T-helper 2 cell treated with Interferon-gamma antibody and Interleukin-4, amounts not matched to agents 5 μg/mL and 100 μg/mL, for 36 hours (primary cell): Measurements from ENCODE around the gene ERG.

ENCODE experiments used
- DNase-seq: peaks from one replicate; pipeline ENCODE4 v3.0.0; 2021; ENCODE audit warnings: low spot score
- H3K27ac Mint-ChIP-seq: one replicate; pipeline ENCODE4 v1.8.0; 2021; ENCODE audit warnings: mild to moderate bottlenecking, mixed read lengths
- H3K27me3 Mint-ChIP-seq: one replicate; pipeline ENCODE4 v1.8.0; 2021; ENCODE audit warnings: low read depth, mixed read lengths
- H3K36me3 Mint-ChIP-seq: one replicate; pipeline ENCODE4 v1.8.0; 2021; ENCODE audit warnings: low read depth, mixed read lengths
- H3K4me1 Mint-ChIP-seq: one replicate; pipeline ENCODE4 v1.8.0; 2021; ENCODE audit warnings: low read depth, mixed read lengths
- H3K4me3 Mint-ChIP-seq: one replicate; pipeline ENCODE4 v1.8.0; 2022; ENCODE audit warnings: mild to moderate bottlenecking, moderate library complexity, mixed read lengths
- H3K9me3 Mint-ChIP-seq: one replicate; pipeline ENCODE4 v1.8.0; 2021; ENCODE audit warnings: mixed read lengths

Gene ERG

GRCh38 chr21:38380481-38381137, 117.7 kb downstream of the ERG start:
- H3K36me3 Mint-ChIP-seq: peaks cover 3% of the 10 kb centered on the region
- peaks cover 36% of the 10 kb centered on the region for H3K27me3 Mint-ChIP-seq
- no peak overlapping the region for H3K27ac Mint-ChIP-seq
- peaks cover 7% of the 10 kb centered on the region for H3K4me1 Mint-ChIP-seq
- H3K4me3 Mint-ChIP-seq: no peak overlapping the region
- no peak for DNase-seq
- H3K9me3 Mint-ChIP-seq: peaks cover 4% of the 10 kb centered on the region

GRCh38 chr21:38379147-38379546, 119.1 kb downstream of the ERG start:
- Mint-ChIP-seq H3K4me3 (no peak overlapping the region), H3K27me3 (peaks cover 28% of the 10 kb centered on the region), H3K27ac (no peak overlapping the region), H3K4me1 (peaks cover 7% of the 10 kb centered on the region), H3K36me3 (peaks cover 3% of the 10 kb centered on the region), H3K9me3 (peaks cover 4% of the 10 kb centered on the region)
- no peak for DNase-seq

GRCh38 chr21:38377165-38378088, 120.8 kb downstream of the ERG start:
- H3K4me1 Mint-ChIP-seq: peaks cover 7% of the 10 kb centered on the region
- H3K36me3 Mint-ChIP-seq: peaks cover 3% of the 10 kb centered on the region
- peaks cover 19% of the 10 kb centered on the region for H3K27me3 Mint-ChIP-seq
- no peak for DNase-seq
- no peak overlapping the region for H3K27ac Mint-ChIP-seq
- H3K4me3 Mint-ChIP-seq: no peak overlapping the region
- peaks cover 4% of the 10 kb centered on the region for H3K9me3 Mint-ChIP-seq

- Mint-ChIP-seq H3K36me3 (peaks cover 3% of the 10 kb centered on the region), H3K27ac (no peak overlapping the region), H3K9me3 (peaks cover 4% of the 10 kb centered on the region), H3K4me3 (no peak overlapping the region), H3K4me1 (peaks cover 7% of the 10 kb centered on the region), H3K27me3 (peaks cover 19% of the 10 kb centered on the region)
- no peak for DNase-seq
Observed at GRCh38 chr21:38376693-38377092, 121.6 kb downstream of the ERG start.

GRCh38 chr21:38376235-38376634, 122.0 kb downstream of the ERG start:
- peaks cover 7% of the 10 kb centered on the region for H3K4me1 Mint-ChIP-seq
- H3K27me3 Mint-ChIP-seq: peaks cover 19% of the 10 kb centered on the region
- H3K4me3 Mint-ChIP-seq: no peak overlapping the region
- peaks cover 4% of the 10 kb centered on the region for H3K9me3 Mint-ChIP-seq
- H3K36me3 Mint-ChIP-seq: peaks cover 3% of the 10 kb centered on the region
- DNase-seq: no peak
- no peak overlapping the region for H3K27ac Mint-ChIP-seq

DNA sequence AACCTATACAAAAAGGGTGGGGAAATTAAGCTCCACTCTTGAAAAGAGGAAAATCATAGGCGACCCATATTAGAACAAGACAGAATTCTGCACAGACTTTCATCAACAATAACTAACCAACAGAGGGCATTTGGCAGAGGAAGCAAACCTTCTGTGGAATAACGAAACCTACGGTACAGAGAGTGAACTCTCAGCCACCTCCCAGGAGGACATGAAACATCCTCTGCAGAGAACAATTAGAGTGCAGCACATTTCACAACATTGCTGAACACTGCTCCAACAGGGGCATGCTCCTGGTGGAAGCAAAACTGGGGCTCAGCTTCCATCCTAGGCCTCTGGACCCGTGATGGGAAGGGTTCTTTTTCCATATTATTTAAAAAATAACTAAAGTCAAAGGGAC, 130.6 kb downstream of the ERG start:
- Mint-ChIP-seq H3K27ac (no peak overlapping the region), H3K4me1 (no peaks in the 10 kb centered on the region), H3K9me3 (no peaks in the 10 kb centered on the region), H3K4me3 (no peak overlapping the region), H3K27me3 (peaks cover 4% of the 10 kb centered on the region), H3K36me3 (no peaks in the 10 kb centered on the region)
- no peak for DNase-seq

DNA sequence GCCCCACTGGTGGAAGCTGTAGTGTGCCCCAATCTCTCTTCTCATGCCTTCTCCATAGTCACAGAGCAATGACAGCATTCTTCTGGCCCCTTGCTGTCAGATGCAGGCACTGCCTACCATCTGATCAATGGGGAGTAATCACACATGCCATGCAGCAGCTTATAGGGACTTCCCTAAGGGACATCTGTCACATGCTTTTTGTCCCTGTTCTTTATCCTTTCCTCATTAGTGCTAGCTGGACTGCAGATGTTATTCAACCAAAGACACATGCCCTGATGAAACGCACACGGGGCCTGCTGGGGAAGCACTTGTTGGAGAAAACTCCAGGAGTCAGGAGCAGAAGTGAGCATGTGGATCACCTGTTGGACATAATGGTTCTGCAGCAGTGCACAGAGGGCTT, 132.8 kb downstream of the ERG start:
- DNase-seq: no peak
- H3K9me3 Mint-ChIP-seq: no peaks in the 10 kb centered on the region
- H3K27me3 Mint-ChIP-seq: peaks cover 4% of the 10 kb centered on the region
- no peaks in the 10 kb centered on the region for H3K36me3 Mint-ChIP-seq
- no peak overlapping the region for H3K27ac Mint-ChIP-seq
- no peaks in the 10 kb centered on the region for H3K4me1 Mint-ChIP-seq
- no peak overlapping the region for H3K4me3 Mint-ChIP-seq

DNA sequence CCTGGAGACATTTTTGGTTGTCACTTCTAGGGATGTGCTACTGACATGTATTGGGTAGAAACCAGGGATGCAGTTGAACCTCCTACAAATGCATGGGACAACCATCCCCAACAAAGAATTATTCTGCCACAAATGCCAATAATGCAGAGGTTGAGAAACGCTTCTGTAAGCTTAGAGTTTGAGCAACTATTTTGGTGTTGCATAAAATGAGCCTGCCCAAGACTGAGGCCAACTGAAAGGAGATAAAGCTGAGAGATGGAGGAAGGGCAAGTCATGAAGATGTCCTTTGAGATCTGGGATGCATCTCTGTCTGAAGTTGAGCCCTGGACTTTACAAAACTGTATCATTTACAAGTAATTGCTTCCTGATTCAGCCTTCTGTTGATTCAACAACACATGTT, 134.6 kb downstream of the ERG start:
- H3K4me3 Mint-ChIP-seq: no peak overlapping the region
- H3K27me3 Mint-ChIP-seq: no peaks in the 10 kb centered on the region

DNA sequence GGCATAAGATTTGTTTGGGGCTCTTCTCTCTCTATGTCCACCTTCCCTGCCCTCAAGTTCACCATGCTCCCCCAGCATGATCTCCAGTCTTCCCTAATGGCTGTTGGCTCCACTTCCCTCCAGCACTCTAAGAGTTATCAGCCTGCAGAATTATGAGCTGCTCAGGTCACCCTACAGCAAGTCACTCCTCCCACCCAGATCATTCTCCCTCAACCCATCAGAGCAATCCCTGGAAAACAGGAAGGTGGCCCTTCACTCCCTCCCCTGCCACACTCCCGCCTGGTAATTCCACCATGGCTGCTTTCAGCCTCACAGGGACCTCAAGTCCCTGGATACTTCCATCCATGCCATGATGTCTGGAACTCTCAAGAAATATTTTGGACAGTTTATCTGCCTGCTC, 137.0 kb downstream of the ERG start:
- Mint-ChIP-seq H3K4me1 (peaks cover 2% of the 10 kb centered on the region), H3K27ac (no peak overlapping the region), H3K9me3 (no peaks in the 10 kb centered on the region), H3K4me3 (no peak overlapping the region), H3K27me3 (no peaks in the 10 kb centered on the region), H3K36me3 (no peaks in the 10 kb centered on the region)
- no peak for DNase-seq

More for the DNA sequence above, 134.6 kb downstream of the ERG start:
- no peak for DNase-seq
- H3K4me1 Mint-ChIP-seq: no peaks in the 10 kb centered on the region
- no peak overlapping the region for H3K27ac Mint-ChIP-seq
- no peaks in the 10 kb centered on the region for H3K36me3 Mint-ChIP-seq
- H3K9me3 Mint-ChIP-seq: no peaks in the 10 kb centered on the region

DNA sequence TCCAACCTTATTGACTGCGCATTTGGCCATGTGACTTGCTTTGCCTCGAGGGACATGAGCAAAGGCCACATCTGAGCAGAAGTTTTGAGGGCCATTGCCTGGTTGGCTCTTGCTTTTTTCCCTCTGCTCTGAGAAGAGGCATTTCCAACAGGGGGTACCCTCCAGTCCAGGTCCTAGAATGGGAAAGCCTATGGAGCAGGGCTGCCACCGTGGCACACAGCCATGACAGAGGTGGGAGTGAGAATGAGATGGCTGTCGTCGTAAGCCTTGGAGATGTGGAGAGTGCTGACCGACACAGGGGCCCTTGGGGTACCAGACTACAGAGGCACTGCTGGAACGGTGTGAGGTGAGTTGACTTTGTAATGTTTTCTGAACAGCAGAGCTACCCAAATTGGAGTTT, 138.4 kb downstream of the ERG start:
- Mint-ChIP-seq H3K36me3 (no peaks in the 10 kb centered on the region), H3K27ac (no peak overlapping the region), H3K4me1 (peaks cover 4% of the 10 kb centered on the region), H3K4me3 (no peak overlapping the region), H3K27me3 (no peaks in the 10 kb centered on the region), H3K9me3 (no peaks in the 10 kb centered on the region)
- no peak for DNase-seq

- Mint-ChIP-seq H3K9me3 (no peaks in the 10 kb centered on the region), H3K27ac (no peak overlapping the region), H3K36me3 (no peaks in the 10 kb centered on the region), H3K4me1 (peaks cover 4% of the 10 kb centered on the region), H3K27me3 (peaks cover 2% of the 10 kb centered on the region), H3K4me3 (no peak overlapping the region)
- no peak for DNase-seq
Observed at GRCh38 chr21:38359090-38359489, 139.2 kb downstream of the ERG start.

- DNase-seq: no peak
- H3K27me3 Mint-ChIP-seq: peaks cover 2% of the 10 kb centered on the region
- peaks cover 4% of the 10 kb centered on the region for H3K4me1 Mint-ChIP-seq
- no peak overlapping the region for H3K27ac Mint-ChIP-seq
- H3K4me3 Mint-ChIP-seq: no peak overlapping the region
- H3K36me3 Mint-ChIP-seq: no peaks in the 10 kb centered on the region
- H3K9me3 Mint-ChIP-seq: no peaks in the 10 kb centered on the region
Observed at GRCh38 chr21:38358666-38359065, 139.6 kb downstream of the ERG start.

DNA sequence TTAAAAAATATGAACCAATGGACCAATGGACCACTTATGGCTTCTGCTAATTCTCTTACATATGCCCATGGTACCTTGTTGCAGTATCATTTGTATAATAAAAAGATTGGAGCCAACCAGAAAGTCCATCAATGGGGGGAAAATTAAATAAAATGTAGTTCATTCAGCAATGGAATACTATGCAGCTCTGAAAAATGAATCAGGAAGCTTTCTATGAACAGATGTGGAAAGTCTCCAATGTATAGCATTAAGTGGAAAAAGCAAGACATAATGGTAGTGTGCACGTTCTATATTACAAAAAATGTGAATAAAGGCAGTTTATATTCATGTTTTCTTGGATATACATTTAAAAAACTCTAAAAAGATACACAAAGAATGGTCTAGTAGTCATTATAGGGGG, 140.2 kb downstream of the ERG start:
- Mint-ChIP-seq H3K27ac (no peak overlapping the region), H3K27me3 (peaks cover 2% of the 10 kb centered on the region), H3K9me3 (no peaks in the 10 kb centered on the region), H3K4me3 (no peak overlapping the region), H3K4me1 (peaks cover 4% of the 10 kb centered on the region), H3K36me3 (no peaks in the 10 kb centered on the region)
- no peak for DNase-seq

GRCh38 chr21:38356883-38357625, 141.2 kb downstream of the ERG start:
- no peak overlapping the region for H3K27ac Mint-ChIP-seq
- peaks cover 4% of the 10 kb centered on the region for H3K4me1 Mint-ChIP-seq
- H3K9me3 Mint-ChIP-seq: no peaks in the 10 kb centered on the region
- no peak for DNase-seq
- no peak overlapping the region for H3K4me3 Mint-ChIP-seq
- H3K27me3 Mint-ChIP-seq: peaks cover 2% of the 10 kb centered on the region
- H3K36me3 Mint-ChIP-seq: no peaks in the 10 kb centered on the region
